ENCODE measurements around the gene AGXT2.
"Not testable (repeated sequence)": the region's sequence is repeated elsewhere in the genome, so short reads cannot be mapped to it uniquely, and the experiment has no call there.

The AGXT2 gene

GRCh38 chr5:35056686-35057085, 8.9 kb upstream of the AGXT2 start:
- peak; percentile 35 for FAIRE-seq
- no peak for DNase-seq (ENCODE audit: insufficient read length, low spot score)

GRCh38 chr5:35052838-35053237, 5.1 kb upstream of the AGXT2 start:
- no peak for FAIRE-seq

GRCh38 chr5:35050541-35051126, 2.9 kb upstream of the AGXT2 start:
- no peak for FAIRE-seq
- no peak for DNase-seq (ENCODE audit: insufficient read length, low spot score)

More at GRCh38 chr5:35052838-35053237, 5.1 kb upstream of the AGXT2 start:
- no peak for DNase-seq (ENCODE audit: insufficient read length, low spot score)

GRCh38 chr5:35048910-35049309, 1.2 kb upstream of the AGXT2 start:
- FAIRE-seq, result no peak

GRCh38 chr5:35046774-35047173, 975 bp downstream of the AGXT2 start:
- no peak for DNase-seq (ENCODE audit: insufficient read length, low spot score)
- FAIRE-seq, result no peak

More at GRCh38 chr5:35048910-35049309, 1.2 kb upstream of the AGXT2 start:
- no peak for DNase-seq (ENCODE audit: insufficient read length, low spot score)

- FAIRE-seq (no peak), DNase-seq (ENCODE audit: insufficient read length, low spot score) (no peak)
Measured at GRCh38 chr5:35045280-35045679, 2.5 kb downstream of the AGXT2 start.

- no peak for FAIRE-seq
Measured at GRCh38 chr5:35044649-35045048, 3.1 kb downstream of the AGXT2 start.

GRCh38 chr5:35042781-35043180, 5.0 kb downstream of the AGXT2 start:
- FAIRE-seq, result no peak
- DNase-seq (ENCODE audit: insufficient read length, low spot score), result no peak

More at GRCh38 chr5:35044649-35045048, 3.1 kb downstream of the AGXT2 start:
- DNase-seq (ENCODE audit: insufficient read length, low spot score), result no peak

GRCh38 chr5:35041261-35041660, 6.5 kb downstream of the AGXT2 start:
- FAIRE-seq (no peak), DNase-seq (ENCODE audit: insufficient read length, low spot score) (no peak)

GRCh38 chr5:35038891-35039290, 8.9 kb downstream of the AGXT2 start:
- no peak for DNase-seq (ENCODE audit: insufficient read length, low spot score)
- peak; percentile 4 for FAIRE-seq

GRCh38 chr5:35036536-35036935, 11.2 kb downstream of the AGXT2 start:
- FAIRE-seq, result no peak
- DNase-seq (ENCODE audit: insufficient read length, low spot score), result no peak

- FAIRE-seq; DNase-seq (ENCODE audit: insufficient read length, low spot score): not testable (repeated sequence)
Measured at GRCh38 chr5:35035929-35036328, 11.8 kb downstream of the AGXT2 start.

- DNase-seq (ENCODE audit: insufficient read length, low spot score), result no peak
- no peak for FAIRE-seq
Measured at GRCh38 chr5:35035271-35035670, 12.5 kb downstream of the AGXT2 start.

GRCh38 chr5:35032356-35032755, 15.4 kb downstream of the AGXT2 start:
- DNase-seq (ENCODE audit: insufficient read length, low spot score) (no peak), FAIRE-seq (no peak)

GRCh38 chr5:35031276-35031675, 16.5 kb downstream of the AGXT2 start:
- DNase-seq (ENCODE audit: insufficient read length, low spot score) (no peak), FAIRE-seq (no peak)

- no peak for DNase-seq (ENCODE audit: insufficient read length, low spot score)
- peak; percentile 40 for FAIRE-seq
Measured at GRCh38 chr5:35030426-35031100, 17.2 kb downstream of the AGXT2 start.

- DNase-seq (ENCODE audit: insufficient read length, low spot score) (no peak), FAIRE-seq (no peak)
Measured at GRCh38 chr5:35029333-35029732, 18.4 kb downstream of the AGXT2 start.

- DNase-seq (ENCODE audit: insufficient read length, low spot score) (no peak), FAIRE-seq (no peak)
Measured at GRCh38 chr5:35026941-35027340, 20.8 kb downstream of the AGXT2 start.

GRCh38 chr5:35026280-35026840, 21.4 kb downstream of the AGXT2 start:
- DNase-seq (ENCODE audit: insufficient read length, low spot score) (no peak), FAIRE-seq (no peak)

- FAIRE-seq, result no peak
Measured at GRCh38 chr5:35024911-35025510, 22.7 kb downstream of the AGXT2 start.

GRCh38 chr5:35023391-35024178, 24.2 kb downstream of the AGXT2 start:
- FAIRE-seq, result no peak
- DNase-seq (ENCODE audit: insufficient read length, low spot score), result no peak

More at GRCh38 chr5:35024911-35025510, 22.7 kb downstream of the AGXT2 start:
- DNase-seq (ENCODE audit: insufficient read length, low spot score), result no peak

All from GM19239 (cell line).